Fibroblast of skin of right quadriceps (primary cell): ENCODE data around the gene P2RX3.
"Not testable (repeated sequence)": the region's sequence is repeated elsewhere in the genome, so short reads cannot be mapped to it uniquely, and the experiment has no call there.

ENCODE experiments used
- DNase-seq: peaks from one replicate; pipeline ENCODE4 v3.0.0-alpha.2; 2013

Gene P2RX3

DNA sequence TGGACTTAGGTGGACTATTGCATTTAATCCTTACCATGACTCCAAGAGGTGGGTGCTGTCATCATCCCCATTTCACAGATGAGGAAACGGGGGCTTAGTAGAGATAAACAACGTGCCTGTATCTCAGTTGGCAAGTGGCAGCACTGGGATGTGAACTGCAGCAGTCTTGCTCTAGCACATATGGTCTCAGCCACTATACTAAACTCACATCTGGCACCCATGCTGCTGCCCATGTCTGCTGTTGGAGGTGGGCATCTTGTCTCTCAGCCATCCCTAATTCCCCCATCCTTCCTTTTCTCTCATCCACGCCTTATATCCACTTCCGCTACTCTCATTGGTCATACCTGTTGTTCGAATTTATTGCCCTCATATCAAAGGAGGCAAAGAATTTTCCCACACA lies 39.0 kb downstream of the P2RX3 start:
- no peak for DNase-seq

DNA sequence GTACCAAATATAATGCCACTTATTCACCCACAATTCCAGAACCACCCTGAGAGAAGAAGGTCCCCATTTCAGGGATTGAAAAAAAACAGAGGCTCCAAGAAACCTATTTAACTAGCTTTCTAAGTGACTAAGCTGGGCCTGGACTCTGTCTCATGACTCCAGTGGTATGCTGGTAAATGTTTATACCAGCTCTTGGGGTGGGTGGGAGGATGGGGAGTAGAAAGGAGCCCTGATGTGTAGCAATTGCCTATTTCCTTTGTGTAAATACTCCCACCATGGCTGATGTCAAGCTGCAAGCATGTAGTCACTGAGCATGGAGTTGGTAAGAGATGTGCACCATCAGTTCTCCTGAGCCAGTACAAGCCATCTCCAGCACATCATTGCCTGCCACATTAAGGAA lies 40.0 kb downstream of the P2RX3 start:
- no peak for DNase-seq

- DNase-seq, result peak; percentile 20
These were observed 41.6 kb downstream of the P2RX3 start for GRCh38 chr11:57379732-57380131.

GRCh38 chr11:57380975-57381374 lies 42.8 kb downstream of the P2RX3 start, which contains the start of gene PRG3:
Gene PRG3, minus strand, starts transcription at chr11:57381150. Its CDS starts 442 bp downstream, at chr11:57380708.
- DNase-seq, result no peak

- no peak for DNase-seq
These were observed 48.2 kb downstream of the P2RX3 start for GRCh38 chr11:57386178-57386940.

DNA sequence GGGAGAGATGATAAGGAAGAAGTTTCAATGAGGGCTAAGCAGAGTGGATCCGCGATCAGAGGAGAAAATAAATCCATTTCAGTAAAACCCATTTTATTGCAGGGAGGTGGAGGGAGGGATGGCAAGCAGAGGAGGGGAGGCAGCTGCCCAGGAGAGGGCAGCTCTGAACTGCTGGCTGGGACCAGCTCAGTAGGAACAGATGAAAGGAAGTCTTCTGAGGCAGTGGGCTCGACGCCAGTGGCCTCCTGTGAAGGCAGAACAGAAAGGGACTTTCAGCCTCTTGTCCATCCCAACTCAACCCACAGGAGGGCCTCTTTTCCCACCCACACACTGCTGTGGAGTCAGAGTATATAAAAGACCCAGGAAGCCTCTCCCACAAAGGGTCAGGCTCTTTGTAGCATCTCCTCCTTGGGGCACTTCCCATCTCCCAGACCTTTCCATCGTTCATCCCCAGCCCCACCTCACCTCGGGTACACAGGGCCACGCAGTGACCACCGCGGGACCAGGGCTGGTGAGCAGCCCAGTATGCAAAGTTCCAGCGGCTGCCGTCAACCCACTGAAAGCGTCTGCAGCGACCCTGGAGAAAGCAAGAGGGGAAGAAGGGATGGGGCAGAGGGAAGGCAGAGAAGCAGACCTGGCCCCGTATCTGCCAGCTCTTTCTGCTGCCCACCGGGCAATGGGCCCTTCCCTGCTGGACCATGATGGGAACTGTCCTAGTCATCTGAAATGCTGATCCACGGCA lies 49.3 kb downstream of the P2RX3 start:
- DNase-seq, result no peak

- no peak for DNase-seq
These were observed 52.4 kb downstream of the P2RX3 start, which contains the start of gene PRG2 for GRCh38 chr11:57390535-57390934. Gene PRG2, minus strand, starts transcription at chr11:57390650. Its CDS starts 706 bp downstream, at chr11:57389944.

DNA sequence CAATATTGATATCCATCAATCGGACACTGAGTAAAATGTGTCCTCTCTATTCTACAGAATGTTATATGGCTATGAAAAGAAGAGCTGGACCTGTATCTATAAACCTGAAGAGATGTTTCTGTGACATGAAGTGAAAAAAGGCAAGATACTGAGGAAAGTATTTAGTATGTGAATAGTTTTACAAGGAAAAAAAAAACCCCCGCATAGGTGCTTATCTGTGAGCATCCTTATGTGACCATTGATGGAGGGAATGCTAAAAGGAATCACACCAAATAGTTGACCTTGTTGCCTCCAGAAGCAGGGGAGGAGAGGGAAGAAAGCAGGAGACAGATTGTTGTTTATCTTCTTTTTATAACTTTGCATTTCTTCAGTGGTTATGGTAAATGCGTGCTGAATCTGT lies 53.0 kb downstream of the P2RX3 start:
- no peak for DNase-seq

DNA sequence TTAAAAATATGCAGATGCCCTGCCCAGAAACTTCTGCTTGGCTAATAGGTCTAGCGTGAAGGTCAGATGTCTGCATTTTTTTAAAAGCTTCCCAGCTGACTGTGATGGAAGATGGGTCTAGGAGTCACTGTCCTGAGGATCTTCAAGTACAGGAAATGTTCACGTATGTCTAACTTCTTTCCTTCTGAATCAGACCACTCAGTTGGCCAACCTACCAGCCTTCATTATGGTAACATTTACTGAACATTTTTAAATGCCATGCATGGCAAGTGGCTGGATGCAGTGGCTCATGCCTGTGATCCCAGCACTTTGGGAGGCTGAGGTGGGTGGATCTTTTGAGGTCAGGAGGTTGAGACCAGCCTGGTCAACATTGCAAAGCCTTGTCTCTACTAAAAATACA lies 53.4 kb downstream of the P2RX3 start:
- no peak for DNase-seq

- no peak for DNase-seq
These were observed 54.1 kb downstream of the P2RX3 start for GRCh38 chr11:57392066-57392762.

GRCh38 chr11:57392763-57393105 lies 54.6 kb downstream of the P2RX3 start:
- DNase-seq, result no peak

DNA sequence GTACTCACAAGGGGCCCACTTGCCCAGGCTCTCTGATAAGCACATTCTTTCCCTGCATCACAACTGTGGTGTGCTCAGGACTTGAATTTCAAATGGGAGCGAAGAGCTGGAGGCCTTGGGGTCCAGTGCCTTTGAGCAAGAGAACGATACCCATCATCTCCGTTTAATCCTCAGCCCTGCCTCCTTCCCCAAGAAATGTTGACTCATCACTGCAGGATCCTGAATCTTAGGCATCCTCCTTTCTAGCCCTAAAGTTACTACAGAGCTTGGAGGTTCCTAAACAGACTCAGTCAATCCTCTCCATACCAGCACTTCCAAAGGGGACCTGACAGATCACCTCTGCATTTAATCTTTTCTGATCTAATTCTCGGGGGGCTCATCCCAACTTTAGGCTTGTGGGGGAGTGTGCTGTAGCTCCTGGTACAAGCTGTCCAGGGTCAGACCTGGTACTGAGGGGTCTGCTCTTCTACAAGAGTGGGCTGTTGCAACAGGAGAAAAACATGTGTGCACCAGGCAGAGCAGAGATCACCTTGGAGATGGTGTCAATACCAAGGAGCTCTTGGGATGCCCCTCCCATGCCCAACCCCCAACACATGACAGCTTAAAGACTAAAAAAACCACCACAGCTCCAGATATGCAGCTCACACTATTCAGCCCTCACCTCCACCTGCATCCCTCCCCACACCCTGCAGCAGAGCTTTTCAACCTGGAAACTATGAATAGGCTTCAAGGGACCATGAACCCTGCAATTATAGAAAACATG lies 56.2 kb downstream of the P2RX3 start:
- no peak for DNase-seq

- DNase-seq, result no peak
These were observed 57.9 kb downstream of the P2RX3 start for GRCh38 chr11:57395905-57396623.

- DNase-seq, result no peak
These were observed 58.6 kb downstream of the P2RX3 start for GRCh38 chr11:57396744-57397143.

DNA sequence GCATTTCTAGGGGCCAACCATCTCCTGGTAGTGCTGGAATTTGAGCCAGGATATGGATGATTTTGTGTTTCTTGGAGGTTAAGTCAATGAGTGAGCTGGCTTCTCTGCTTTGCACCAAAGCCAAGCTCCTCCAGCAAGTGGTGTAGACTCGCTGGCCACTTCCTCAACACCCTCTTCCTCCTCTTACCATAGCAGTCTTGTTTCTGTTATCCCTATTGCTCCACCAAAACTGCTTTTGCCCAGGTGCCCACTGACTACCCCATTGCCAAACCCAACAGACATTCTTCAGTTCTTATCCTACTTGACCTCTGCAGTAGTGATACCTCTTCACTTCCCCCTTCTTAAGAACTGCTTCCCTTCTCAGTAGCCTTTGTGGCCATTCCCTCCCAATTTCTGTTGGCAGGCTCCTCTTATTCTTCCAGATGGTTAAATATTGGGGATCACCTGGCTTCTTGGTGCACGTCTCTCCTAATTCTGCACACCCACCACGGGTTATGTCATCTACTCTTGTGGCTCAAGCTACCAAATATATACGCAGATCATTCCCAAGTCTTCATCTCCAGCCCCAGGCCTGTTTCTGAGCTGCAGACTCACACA lies 59.3 kb downstream of the P2RX3 start:
- DNase-seq, result no peak

DNA sequence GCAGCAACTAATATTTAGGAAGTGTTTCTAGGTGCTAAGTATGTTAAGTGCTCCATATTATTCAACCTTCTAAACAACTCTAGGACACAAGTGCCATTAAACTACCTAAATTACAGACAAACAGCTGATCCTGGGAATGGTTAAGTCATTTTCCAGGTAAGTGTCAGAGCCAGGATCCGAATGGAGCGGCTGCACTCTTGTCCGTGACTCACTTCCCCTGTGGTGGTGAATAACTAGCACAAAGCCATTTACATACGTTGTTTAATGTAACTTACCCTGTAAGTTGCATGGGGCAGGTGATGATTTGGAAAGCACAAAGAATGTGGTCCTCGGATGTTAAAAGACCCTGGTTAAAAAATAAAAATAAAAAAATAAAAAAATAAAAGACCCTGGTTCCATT lies 61.1 kb downstream of the P2RX3 start:
- DNase-seq, result no peak

GRCh38 chr11:57399972-57400578 lies 61.9 kb downstream of the P2RX3 start:
- no peak for DNase-seq

- DNase-seq, result no peak
These were observed 64.2 kb downstream of the P2RX3 start for GRCh38 chr11:57402188-57403002.

- DNase-seq, result not testable (repeated sequence)
These were observed 65.0 kb downstream of the P2RX3 start for GRCh38 chr11:57403003-57403801.

DNA sequence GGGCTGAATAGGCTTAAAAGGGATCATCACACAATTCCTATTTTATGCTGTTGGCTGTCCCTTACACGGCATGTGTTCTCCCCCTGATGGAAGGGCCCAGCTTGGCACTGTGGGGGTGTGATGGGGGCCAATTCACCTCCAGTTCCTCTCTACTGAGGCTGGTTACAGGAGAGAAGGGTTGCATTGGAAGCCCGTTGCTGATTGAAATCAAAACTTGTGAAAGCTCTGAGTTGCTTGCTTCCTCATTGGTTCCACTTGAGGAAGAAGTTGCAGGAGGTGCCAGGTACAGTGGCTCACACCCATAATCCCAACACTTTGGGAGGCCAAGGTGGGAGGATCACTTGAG lies 65.6 kb downstream of the P2RX3 start:
- DNase-seq, result no peak
